ENCODE measurements around the gene PSAP.

The PSAP gene

DNA sequence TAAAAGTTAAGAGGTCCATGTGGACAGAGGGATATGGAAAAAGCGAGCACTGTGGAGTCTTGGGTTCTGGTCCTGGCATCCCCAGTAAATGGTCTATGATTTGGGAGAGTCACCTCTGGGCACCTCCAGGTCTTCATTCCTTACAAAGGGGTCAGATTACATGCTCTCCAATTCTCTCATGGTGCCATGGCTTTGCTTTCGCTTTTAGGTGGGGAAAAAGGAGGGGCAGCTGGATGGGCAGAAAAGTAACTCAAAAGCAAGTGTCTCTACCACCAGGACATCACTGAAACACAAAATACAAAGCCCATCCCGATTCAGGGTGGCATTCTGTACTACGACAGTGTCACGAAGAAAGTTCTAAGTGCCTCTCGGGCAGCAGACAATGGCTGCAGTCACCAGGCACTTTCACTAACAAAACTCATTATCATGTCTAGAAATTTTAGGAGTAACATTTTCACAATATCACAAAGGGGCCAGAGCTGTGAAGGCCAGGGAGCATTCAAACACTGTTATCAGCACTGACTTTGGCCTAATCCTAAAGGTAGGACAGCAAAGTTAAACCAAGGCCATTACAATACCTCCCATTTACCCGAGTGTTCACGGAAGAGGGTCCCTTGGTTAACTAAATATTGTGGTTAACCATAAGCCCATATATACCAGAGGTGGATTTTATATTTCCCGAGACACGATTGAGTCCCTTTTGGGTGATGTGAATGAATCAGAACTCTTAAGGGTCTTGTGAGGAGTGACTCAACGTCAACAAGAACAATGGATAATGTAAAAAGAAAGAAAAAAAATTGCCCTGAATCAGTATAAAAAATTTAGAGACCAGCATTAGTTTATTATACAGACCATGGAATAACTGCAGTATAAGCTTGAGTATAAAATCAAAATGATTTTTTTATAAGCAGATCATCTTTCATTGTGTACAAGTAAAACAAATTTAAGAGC lies 2.5 kb downstream of the PSAP start:
- TF ChIP-seq, protein P1, sequence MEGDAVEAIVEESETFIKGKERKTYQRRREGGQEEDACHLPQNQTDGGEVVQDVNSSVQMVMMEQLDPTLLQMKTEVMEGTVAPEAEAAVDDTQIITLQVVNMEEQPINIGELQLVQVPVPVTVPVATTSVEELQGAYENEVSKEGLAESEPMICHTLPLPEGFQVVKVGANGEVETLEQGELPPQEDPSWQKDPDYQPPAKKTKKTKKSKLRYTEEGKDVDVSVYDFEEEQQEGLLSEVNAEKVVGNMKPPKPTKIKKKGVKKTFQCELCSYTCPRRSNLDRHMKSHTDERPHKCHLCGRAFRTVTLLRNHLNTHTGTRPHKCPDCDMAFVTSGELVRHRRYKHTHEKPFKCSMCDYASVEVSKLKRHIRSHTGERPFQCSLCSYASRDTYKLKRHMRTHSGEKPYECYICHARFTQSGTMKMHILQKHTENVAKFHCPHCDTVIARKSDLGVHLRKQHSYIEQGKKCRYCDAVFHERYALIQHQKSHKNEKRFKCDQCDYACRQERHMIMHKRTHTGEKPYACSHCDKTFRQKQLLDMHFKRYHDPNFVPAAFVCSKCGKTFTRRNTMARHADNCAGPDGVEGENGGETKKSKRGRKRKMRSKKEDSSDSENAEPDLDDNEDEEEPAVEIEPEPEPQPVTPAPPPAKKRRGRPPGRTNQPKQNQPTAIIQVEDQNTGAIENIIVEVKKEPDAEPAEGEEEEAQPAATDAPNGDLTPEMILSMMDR (IDR thresholded peaks at IDR 0.05; ENCODE audit: extremely low read depth, insufficient read depth, missing control alignments) = no peak
- DNase-seq (ENCODE audit: low spot score) = no peak
- in situ Hi-C loops (cut with MboI; ENCODE audit: low pct_unique_long_range_greater_than_20kb, low sequenced_read_pairs, unreplicated experiment) = no loop called here

DNA sequence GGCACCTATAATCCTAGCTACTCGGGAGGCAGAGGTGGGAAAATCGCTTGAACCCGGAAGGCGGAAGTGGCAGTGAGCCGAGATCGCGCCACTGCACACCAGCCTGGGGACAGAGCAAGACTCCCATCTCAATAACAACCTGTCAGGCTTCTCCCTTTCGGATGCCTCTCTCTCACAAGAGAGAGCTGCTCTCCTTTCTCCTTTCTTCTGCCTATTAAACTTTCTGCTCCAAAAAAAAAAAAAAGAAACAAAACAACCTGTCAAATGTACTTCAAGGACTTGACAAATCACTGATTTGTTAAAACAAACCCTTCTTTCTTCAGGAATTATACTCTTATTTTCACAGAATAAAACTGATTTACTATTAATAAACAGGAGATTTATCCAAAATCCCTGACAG lies 3.6 kb downstream of the PSAP start:
- in situ Hi-C loops (cut with MboI; ENCODE audit: low pct_unique_long_range_greater_than_20kb, low sequenced_read_pairs, unreplicated experiment) = no loop called here
- DNase-seq (ENCODE audit: low spot score) = no peak
- TF ChIP-seq, protein P1 (IDR thresholded peaks at IDR 0.05; ENCODE audit: extremely low read depth, insufficient read depth, missing control alignments) = no peak

- no peak for DNase-seq (ENCODE audit: low spot score)
- TF ChIP-seq, protein P1 (IDR thresholded peaks at IDR 0.05; ENCODE audit: extremely low read depth, insufficient read depth, missing control alignments) = no peak
- in situ Hi-C loops (cut with MboI; ENCODE audit: low pct_unique_long_range_greater_than_20kb, low sequenced_read_pairs, unreplicated experiment) = no loop called here
Measured at GRCh38 chr10:71846816-71847215, 4.2 kb downstream of the PSAP start.

DNA sequence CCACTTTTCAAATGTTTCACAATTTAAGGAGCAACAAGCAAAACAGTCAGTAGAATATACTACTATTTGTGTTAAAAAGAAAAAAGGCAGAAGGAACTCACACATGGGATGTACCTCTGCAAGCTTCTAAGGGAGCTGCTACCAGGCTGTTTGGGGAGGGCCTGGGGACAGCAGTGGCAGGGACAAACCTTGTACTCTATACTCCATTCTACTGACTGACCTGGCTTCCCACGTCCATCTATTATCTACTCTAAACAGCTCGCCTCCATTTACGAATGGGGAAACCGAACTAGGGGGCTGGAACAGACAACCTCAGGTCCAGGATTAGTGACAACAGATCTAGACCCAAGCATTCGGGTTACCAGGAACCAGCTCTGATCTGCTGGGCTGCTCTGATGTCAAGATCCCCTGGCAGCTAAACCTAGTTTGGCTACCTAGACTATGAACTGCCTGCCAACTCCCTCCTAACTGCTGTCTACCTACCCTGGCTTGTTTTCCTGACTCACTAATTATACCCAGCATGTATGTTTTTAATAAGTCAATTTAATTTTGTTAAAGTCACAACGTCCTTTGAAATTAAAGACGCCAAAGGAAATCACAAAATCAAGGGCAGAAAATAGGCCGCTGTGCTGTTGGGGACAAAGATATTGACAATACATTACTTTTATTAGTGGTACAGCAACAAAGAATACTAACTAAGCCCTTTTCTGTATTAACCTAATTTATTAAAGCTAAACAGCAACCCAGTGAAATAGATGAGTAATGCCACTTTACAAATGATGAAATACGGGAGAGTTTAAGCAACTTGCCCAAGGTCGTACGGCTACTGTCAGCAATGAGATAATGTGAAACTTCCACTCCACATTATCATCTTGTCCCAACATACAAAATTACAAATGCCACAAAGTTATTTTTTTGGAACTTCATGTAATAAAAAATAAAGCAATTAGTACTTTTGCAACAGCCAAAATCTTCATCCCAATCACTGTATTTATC lies 5.3 kb downstream of the PSAP start:
- in situ Hi-C loops (cut with MboI; ENCODE audit: low pct_unique_long_range_greater_than_20kb, low sequenced_read_pairs, unreplicated experiment) = no loop called here
- DNase-seq (ENCODE audit: low spot score) = no peak
- TF ChIP-seq, protein P1 (IDR thresholded peaks at IDR 0.05; ENCODE audit: extremely low read depth, insufficient read depth, missing control alignments) = no peak

DNA sequence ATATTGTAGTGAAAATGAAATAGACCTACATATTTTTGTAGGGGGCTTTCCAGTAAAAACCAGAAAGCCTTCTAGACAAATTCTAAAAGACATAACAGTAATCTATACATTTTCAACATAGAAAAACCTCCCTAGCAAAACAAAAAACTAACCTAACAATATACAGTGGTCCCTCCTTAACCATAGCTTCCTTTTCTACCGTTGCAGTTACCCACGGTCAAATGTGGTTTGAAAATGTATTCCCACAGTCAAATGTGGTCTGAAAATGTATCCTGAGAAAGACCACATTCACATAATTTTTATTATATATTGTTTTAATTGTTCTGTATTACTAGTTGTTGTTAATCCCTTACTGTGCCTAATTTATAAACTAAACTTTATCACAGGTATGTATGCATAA lies 6.4 kb downstream of the PSAP start:
- in situ Hi-C loops (cut with MboI; ENCODE audit: low pct_unique_long_range_greater_than_20kb, low sequenced_read_pairs, unreplicated experiment) = no loop called here
- TF ChIP-seq, protein P1 (IDR thresholded peaks at IDR 0.05; ENCODE audit: extremely low read depth, insufficient read depth, missing control alignments) = no peak
- DNase-seq (ENCODE audit: low spot score) = no peak

DNA sequence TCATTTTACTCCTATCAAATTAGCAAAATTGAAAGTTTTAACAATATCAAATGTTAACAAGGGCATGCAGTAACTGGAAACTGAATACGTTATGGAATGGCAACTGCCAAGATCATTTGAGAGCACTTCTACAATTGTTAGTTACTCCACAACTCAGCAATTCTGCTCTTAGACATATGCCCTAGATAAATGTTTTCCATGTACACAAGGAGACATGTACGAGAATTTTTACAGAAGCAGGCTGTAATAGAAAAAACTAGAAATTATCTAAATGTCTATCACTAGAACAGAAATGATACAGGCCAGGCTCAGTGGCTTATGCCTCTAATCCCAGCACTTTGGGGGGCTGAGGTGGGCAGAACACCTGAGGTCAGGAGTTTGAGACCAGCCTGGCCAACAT lies 7.0 kb downstream of the PSAP start:
- in situ Hi-C loops (cut with MboI; ENCODE audit: low pct_unique_long_range_greater_than_20kb, low sequenced_read_pairs, unreplicated experiment) = no loop called here

More for the DNA sequence above, 7.0 kb downstream of the PSAP start:
- TF ChIP-seq, protein P1 (IDR thresholded peaks at IDR 0.05; ENCODE audit: extremely low read depth, insufficient read depth, missing control alignments) = no peak
- DNase-seq (ENCODE audit: low spot score) = no peak

All from GM13977 (cell line).